LNCaP clone FGC (cell line): Measurements from ENCODE around the gene SLC4A2.

Experiments used
- DNase-seq: peaks from one replicate; pipeline ENCODE4 v3.0.0-alpha.2; 2011; ENCODE audit warnings: low read depth
- H3K4me3 ChIP-seq: 2 replicates; pipeline ENCODE4 v1.5.1; 2011; ENCODE audit warnings: mild to moderate bottlenecking, low read depth, low read length, control low read depth
- TF ChIP-seq, protein P1 (sequence below): IDR thresholded peaks from 2 replicates; pipeline ENCODE4 v1.5.1; 2012; ENCODE audit warnings: mild to moderate bottlenecking; ENCODE audit not compliant: control insufficient read depth, insufficient read depth; ENCODE audit errors: extremely low read depth

SLC4A2 gene

DNA sequence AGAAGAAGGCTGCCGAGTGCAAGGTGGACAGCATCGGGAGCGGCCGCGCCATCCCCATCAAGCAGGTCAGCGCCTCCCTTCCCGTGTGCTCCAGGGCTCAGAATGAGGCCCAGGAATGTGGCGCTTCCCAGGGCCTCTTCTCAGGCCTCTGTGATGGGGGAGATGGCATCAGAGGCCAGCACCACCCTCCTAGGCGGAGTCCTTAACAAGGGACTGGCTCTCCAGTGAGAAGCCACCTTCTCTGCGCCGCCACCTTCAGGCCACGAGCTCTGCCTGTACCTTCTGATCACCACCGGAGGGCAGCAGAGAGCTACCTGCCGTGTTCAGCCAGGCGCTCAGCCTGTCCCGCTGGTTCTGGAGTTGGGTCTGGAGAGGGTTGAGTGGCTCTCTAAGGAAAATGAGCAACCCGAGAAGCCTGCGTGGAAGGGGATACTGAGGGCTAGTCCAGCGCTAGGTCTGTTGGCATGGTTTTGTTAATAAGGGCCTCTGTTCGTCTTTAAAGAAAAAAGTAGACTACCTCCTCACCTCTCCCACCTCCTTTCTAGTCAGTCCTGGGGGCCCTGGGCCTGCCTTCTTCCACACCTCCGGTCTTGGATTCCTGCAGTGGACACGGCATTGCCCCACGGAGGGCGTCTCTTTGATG lies 64.6 kb downstream of the SLC4A2 start:
- TF ChIP-seq, protein P1, sequence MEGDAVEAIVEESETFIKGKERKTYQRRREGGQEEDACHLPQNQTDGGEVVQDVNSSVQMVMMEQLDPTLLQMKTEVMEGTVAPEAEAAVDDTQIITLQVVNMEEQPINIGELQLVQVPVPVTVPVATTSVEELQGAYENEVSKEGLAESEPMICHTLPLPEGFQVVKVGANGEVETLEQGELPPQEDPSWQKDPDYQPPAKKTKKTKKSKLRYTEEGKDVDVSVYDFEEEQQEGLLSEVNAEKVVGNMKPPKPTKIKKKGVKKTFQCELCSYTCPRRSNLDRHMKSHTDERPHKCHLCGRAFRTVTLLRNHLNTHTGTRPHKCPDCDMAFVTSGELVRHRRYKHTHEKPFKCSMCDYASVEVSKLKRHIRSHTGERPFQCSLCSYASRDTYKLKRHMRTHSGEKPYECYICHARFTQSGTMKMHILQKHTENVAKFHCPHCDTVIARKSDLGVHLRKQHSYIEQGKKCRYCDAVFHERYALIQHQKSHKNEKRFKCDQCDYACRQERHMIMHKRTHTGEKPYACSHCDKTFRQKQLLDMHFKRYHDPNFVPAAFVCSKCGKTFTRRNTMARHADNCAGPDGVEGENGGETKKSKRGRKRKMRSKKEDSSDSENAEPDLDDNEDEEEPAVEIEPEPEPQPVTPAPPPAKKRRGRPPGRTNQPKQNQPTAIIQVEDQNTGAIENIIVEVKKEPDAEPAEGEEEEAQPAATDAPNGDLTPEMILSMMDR = peak; percentile 100
- peak; percentile 61 for DNase-seq
- H3K4me3 ChIP-seq = no peak overlapping the region

DNA sequence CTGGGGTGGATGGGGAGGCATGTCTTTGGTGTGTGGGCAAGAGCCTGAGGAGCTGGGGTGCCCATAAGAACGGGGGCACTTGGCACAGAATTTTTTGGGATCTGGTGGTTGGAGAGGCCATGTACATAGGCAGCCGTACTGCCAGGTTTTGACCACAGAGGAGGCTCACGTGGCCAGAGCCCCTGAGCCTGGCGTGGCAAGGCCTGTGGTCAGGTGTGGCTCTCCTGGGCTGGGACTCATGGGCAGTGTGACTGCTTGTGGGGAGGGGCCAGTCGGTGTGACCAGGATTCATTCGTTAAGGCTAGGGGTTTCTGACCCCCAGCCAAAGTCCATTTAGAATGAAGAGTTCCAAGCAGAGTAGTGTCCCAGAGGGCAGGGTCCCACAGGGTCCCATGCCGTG lies 65.1 kb downstream of the SLC4A2 start:
- TF ChIP-seq, protein P1 = no peak

DNA sequence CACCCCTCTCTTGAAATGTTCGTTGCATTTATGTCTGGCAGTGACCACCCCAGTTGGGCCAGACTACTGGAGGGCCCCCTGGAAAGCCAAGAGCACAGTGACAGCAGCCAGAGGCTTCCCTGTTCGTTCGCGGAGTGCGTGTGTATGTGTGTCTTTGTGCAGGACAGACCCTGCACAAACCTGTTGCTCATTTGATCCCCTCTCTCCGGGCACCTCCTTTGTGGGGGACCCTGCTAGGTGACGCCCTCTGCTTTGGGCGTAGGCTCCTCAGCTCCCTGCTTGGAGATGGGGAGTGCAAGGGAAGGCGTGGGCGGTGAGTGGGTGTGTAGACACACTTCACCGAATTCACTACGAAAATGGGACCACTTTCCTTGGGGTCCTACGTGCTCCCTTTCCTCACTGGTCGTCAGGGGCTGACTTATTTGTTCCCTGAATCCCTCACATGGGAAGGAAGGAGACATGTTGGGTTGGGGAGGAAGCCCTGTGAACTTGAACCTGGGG lies 65.6 kb downstream of the SLC4A2 start:
- TF ChIP-seq, protein P1 = no peak
- no peak for DNase-seq
- H3K4me3 ChIP-seq = peak overlapping the region; percentile 49

More for the DNA sequence above, 65.1 kb downstream of the SLC4A2 start:
- DNase-seq = no peak
- no peak overlapping the region for H3K4me3 ChIP-seq

DNA sequence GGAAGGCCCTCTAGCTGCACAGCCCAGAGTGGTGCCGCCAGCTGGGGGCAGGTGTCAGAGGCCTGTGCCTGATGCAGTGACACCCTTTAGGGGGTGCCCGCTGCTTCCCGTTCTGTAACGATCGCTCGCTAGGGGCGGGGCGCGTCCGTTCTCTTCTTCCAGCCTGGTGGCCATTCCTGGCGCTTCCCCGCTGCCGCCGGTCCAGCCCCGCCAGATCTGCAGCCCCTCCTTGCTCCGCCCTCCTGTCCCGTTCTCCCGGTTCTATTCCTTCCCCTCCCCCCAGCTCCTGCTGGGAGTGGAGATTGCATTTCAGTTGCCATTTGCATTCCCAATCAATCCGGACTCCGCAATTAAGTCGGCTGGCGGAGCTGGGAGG lies 66.1 kb downstream of the SLC4A2 start:
- TF ChIP-seq, protein P1 = no peak
- no peak for DNase-seq
- peak overlapping the region; percentile 49 for H3K4me3 ChIP-seq

DNA sequence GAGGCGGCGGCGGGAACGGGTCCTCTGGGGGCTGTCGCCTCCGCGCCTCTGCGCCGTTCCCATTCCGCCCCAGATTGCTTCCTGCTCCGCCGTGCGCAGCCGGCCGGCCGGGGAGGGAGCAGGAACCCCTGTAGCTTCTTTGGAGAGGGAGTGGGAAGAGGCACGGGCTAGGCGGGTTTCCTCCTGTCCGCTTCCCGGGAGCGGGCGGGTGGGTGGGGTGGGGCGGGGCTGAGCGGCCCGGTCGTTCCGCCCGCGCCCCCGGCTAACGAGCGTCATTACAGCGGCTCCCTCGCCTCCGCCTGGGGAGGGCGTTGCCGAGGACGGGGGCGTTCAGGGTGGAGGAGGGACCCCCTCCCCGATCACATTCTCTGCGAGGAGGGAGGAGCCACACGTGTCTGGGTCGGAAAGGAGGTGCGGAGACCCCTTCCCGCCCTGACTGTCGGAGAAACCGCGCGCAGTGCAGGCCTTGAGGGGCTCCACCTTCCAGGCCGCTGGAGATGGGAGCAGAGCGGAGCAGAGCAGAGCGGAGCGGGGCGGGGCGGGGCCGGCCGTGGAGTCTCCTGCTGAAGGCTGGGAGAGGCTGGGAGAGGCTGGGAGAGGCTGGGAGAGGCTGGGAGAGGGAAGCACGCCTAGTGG lies 66.6 kb downstream of the SLC4A2 start:
- H3K4me3 ChIP-seq = peak overlapping the region; percentile 49
- DNase-seq = no peak
- TF ChIP-seq, protein P1 = no peak
